Hematopoietic multipotent progenitor cell treated with erythropoietin and hydrocortisone succinate and interleukin-3 and kit ligand, for 15 days (in vitro differentiated cells): ENCODE results near the gene GID8.
"Not testable (repeated sequence)": the region's sequence is repeated elsewhere in the genome, so short reads cannot be mapped to it uniquely, and the experiment has no call there.

Experiments
- DNase-seq: peaks from one replicate; pipeline ENCODE4 v3.0.0-alpha.2; 2015; ENCODE audit warnings: low spot score

The GID8 gene

GRCh38 chr20:62922451-62922921 lies 15.5 kb upstream of the GID8 start:
- DNase-seq = no peak

- not testable (repeated sequence) for DNase-seq
Observed at GRCh38 chr20:62923059-62923668, 14.8 kb upstream of the GID8 start.

GRCh38 chr20:62923669-62924441 lies 14.1 kb upstream of the GID8 start:
- no peak for DNase-seq

GRCh38 chr20:62924442-62925075 lies 13.4 kb upstream of the GID8 start:
- DNase-seq = peak; percentile 59

- no peak for DNase-seq
Observed at GRCh38 chr20:62925076-62925419, 12.9 kb upstream of the GID8 start.

GRCh38 chr20:62925420-62926228 lies 12.3 kb upstream of the GID8 start:
- peak; percentile 39 for DNase-seq

GRCh38 chr20:62926229-62927127 lies 11.5 kb upstream of the GID8 start, which contains the start of gene DIDO1:
DIDO1 (minus strand) TSS chr20:62926505.
- DNase-seq = peak; percentile 88

GRCh38 chr20:62927128-62927705 lies 10.7 kb upstream of the GID8 start:
- DNase-seq = no peak

- no peak for DNase-seq
Observed at GRCh38 chr20:62928246-62928939, 9.6 kb upstream of the GID8 start.

GRCh38 chr20:62929051-62929538 lies 8.9 kb upstream of the GID8 start:
- peak; percentile 50 for DNase-seq

- no peak for DNase-seq
Observed at GRCh38 chr20:62931464-62931863, 6.5 kb upstream of the GID8 start.

- DNase-seq = no peak
Observed at GRCh38 chr20:62933966-62934365, 4.0 kb upstream of the GID8 start.

GRCh38 chr20:62935204-62935967 lies 2.6 kb upstream of the GID8 start:
- DNase-seq = peak; percentile 46

- DNase-seq = no peak
Observed at GRCh38 chr20:62935968-62936585, 1.9 kb upstream of the GID8 start.

GRCh38 chr20:62937268-62938104 lies 461 bp upstream of the GID8 start:
- DNase-seq = peak; percentile 95

- DNase-seq = no peak
Observed at GRCh38 chr20:62940875-62941274, 2.9 kb downstream of the GID8 start.

- no peak for DNase-seq
Observed at GRCh38 chr20:62941792-62942191, 3.8 kb downstream of the GID8 start.

GRCh38 chr20:62942456-62942855 lies 4.5 kb downstream of the GID8 start:
- no peak for DNase-seq
